SH-SY5Y (cell line): ENCODE data around the gene CYP2A6.
"Not testable (repeated sequence)": the region's sequence is repeated elsewhere in the genome, so short reads cannot be mapped to it uniquely, and the experiment has no call there.

Source experiments
- GATA2 ChIP-seq: IDR thresholded peaks from 2 replicates; pipeline ENCODE4 v1.6.1; 2011; ENCODE audit warnings: mild to moderate bottlenecking, low read depth, low read length
- GATA3 ChIP-seq: IDR thresholded peaks from 2 replicates; pipeline ENCODE4 v1.6.1; 2011; ENCODE audit warnings: low read depth, mild to moderate bottlenecking, low read length, moderate library complexity

CYP2A6 gene, protein sequence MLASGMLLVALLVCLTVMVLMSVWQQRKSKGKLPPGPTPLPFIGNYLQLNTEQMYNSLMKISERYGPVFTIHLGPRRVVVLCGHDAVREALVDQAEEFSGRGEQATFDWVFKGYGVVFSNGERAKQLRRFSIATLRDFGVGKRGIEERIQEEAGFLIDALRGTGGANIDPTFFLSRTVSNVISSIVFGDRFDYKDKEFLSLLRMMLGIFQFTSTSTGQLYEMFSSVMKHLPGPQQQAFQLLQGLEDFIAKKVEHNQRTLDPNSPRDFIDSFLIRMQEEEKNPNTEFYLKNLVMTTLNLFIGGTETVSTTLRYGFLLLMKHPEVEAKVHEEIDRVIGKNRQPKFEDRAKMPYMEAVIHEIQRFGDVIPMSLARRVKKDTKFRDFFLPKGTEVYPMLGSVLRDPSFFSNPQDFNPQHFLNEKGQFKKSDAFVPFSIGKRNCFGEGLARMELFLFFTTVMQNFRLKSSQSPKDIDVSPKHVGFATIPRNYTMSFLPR

DNA sequence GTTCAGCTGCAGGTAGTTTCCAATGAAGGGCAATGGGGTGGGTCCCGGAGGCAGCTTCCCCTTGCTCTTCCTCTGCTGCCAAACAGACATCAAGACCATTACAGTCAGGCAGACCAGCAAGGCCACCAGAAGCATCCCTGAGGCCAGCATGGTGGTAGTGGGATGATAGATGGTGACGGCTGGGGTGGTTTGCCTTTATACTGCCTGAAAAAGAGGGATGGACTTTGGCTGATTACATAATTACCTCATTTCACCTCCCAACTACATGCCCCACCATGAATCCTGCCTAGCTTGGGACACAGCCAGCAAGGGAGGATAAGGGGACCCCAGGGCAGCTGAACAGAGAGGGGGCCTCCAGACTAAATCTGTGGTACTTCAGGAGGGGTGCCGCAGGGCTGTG lies at the start of gene CYP2A6:
TSS of gene CYP2A6 (minus strand) at position 171 of the 400 bp plus-strand sequence. CDS start at position 150, 21 bp downstream.
- not testable (repeated sequence) for TF ChIP-seq GATA2, GATA3

GRCh38 chr19:40896418-40896796 lies 46.2 kb upstream of the CYP2A6 start:
- TF ChIP-seq GATA3: no peak
- no peak for TF ChIP-seq GATA2

GRCh38 chr19:40893112-40893511 lies 42.9 kb upstream of the CYP2A6 start:
- no peak for TF ChIP-seq GATA2
- TF ChIP-seq GATA3: no peak

- TF ChIP-seq GATA3 (no peak), GATA2 (no peak)
Observed at GRCh38 chr19:40889366-40889765, 39.1 kb upstream of the CYP2A6 start.

DNA sequence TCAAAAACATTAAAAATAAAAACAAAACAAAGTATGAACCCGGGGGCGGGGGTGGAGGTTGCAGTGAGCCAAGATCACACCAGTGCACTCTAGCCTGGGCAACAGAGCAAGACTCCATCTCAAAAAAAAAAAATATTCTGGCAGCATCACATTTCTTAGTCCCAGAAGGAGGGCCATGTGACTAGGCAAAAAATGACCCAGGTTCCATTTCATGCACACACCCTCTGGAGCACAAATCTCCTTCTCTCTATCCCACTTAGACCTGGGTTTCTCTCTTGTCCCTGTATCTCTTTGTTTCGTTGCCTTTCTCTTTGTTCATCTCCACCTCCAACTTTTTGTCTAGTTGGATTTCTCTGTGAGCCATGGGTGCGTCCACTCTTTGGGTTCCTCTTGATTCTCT lies 37.9 kb upstream of the CYP2A6 start:
- TF ChIP-seq GATA3: no peak
- no peak for TF ChIP-seq GATA2

DNA sequence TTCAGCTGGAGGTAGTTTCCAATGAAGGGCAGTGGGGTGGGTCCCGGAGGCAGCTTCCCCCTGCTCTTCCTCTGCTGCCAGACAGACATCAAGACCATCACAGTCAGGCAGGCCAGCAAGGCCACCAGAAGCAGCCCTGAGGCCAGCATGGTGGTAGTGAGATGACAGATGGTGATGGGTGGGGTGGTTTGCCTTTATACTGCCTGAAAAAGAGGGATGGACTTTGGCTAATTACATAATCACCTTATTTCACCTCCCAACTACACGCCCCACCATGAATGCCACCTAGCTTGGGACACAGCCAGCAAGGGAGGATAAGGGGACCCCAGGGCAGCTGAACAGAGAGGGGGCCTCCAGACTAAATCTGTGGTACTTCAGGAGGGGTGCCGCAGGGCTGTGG lies 31.8 kb upstream of the CYP2A6 start, which contains the start of gene CYP2A7:
TSS of gene CYP2A7 (minus strand) at position 170 of the 400 bp plus-strand sequence. CDS start at position 149, 21 bp downstream.
- TF ChIP-seq GATA2, GATA3: not testable (repeated sequence)

- TF ChIP-seq GATA3 (no peak), GATA2 (no peak)
Observed at GRCh38 chr19:40872209-40872608, 22.0 kb upstream of the CYP2A6 start.

DNA sequence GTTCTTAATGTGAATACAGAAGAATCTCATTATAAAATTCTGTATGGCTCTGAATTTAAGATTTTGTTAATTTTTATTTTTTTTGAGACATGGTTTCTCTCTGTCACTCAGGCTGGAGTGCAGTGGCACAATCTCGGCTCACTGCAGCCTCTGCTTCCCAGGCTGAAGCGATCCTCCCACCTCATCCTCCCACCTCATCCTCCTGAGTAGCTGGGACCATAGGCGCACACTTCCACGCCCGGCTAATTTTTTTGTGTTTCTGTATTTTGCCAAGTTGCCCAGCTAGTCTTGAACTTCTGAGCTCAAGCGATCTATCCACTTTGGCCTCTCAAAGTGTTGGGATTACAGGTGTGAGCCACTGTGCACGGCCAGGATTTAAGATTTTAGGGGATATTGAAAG lies 17.5 kb upstream of the CYP2A6 start:
- TF ChIP-seq GATA2 (no peak), GATA3 (no peak)

DNA sequence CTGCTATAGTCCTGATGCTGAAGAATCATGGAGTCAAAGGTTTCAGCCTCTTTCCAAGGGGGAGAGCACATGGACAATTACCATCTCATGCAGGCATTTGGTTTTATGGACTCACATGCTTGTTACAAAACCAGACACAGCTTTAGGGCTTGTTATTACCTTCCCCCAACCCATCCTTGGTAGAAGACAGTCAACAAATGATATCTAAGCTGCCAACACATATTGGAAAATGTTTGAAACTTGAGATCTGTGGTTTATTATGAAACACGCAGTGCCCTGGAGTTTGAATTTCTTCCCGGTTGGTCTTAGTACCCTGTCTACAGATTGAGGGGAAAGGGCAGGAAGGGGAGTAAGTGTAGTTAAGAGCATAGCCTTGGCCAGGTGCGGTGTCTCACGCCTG lies 12.5 kb upstream of the CYP2A6 start:
- TF ChIP-seq GATA3 (no peak), GATA2 (no peak)

DNA sequence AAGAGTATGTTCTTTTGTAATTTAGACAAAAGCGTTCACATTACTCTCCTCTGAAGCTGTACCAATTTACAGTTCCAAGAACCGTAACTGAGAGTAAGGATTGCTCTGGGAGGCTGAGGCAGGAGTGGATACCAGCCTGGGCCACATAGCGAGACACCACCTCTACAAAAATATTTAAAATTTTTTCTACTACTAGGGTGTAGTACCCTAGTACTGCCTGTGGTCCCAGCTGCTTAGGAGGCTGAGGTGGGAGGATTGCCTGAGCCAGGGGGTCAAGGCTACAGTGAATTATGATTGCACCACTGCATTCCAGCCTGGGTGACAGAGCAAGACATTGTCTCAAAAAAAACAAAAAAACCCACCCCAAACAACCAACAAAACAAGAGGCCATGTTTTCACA lies 12.1 kb upstream of the CYP2A6 start:
- no peak for TF ChIP-seq GATA2
- TF ChIP-seq GATA3: no peak

GRCh38 chr19:40858109-40858508 lies 7.9 kb upstream of the CYP2A6 start:
- TF ChIP-seq GATA3 (no peak), GATA2 (no peak)

DNA sequence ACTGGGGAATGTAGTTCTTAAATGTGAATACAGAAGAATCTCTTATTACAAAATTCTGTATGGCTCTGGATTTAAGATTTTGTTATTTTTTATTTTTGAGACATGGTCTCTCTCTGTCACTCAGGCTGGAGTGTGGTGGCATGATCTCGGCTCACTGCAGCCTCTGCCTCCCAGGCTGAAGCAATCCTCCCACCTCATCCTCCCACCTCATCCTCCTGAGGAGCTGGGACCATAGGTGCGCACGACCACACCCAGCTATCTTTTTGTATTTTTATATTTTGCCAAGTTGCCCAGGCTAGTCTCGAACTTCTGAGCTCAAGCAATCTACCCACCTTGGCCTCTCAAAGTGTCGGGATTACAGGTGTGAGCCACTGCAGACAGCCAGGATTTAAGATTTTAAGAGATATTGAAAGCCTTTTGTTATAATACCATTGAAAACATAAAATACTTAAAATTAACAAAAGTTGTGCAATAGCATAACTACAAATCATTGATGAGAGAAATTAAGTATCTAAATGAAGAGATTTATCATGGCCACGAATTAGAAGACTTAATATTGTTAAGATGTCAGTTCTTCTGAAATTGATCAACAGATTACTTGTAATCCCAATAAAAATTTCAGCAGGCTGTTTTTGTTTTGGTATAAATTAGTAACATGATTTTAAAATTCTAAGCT lies 13.4 kb downstream of the CYP2A6 start:
- TF ChIP-seq GATA3 (no peak), GATA2 (no peak)

DNA sequence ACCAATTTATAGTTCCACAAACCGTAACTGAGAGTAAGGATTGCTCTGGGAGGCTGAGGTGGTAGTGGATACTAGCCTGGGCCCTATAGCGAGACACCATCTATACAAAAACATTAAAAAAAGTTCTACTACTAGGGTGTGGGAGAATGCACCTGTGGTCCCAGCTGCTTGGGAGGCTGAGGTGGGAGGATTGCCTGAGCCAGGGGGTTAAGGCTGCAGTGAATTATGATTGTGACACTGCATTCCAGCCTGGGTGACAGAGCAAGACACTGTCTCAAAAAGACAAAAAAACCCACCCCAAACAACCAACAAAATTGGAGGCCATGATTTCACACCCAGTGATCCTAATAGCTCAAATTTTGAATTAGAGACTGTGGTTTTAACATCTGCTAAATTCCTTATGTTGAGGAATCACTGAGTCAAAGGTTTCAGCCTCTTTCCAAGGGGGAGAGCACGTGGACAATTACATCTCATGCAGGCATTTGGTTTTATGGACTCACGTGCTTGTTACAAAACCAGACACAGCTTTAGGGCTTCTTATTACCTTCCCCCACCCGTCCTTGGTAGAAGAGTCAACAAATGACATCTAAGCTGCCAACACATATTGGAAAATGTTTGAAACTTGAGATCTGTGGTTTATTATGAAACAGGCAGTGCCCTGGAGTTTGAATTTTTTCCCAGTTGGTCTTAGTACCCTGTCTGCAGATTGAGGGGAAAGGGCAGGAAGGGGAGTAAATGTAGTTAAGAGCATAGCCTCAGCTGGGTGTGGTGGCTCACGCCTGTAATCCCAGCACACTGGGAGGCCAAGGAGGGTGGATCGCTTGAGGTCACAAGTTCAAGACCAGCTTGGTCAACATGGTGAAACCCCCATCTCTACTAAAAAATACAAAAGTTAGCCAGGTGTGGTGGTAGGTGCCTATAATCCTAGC lies 18.5 kb downstream of the CYP2A6 start:
- TF ChIP-seq GATA3 (no peak), GATA2 (no peak)

DNA sequence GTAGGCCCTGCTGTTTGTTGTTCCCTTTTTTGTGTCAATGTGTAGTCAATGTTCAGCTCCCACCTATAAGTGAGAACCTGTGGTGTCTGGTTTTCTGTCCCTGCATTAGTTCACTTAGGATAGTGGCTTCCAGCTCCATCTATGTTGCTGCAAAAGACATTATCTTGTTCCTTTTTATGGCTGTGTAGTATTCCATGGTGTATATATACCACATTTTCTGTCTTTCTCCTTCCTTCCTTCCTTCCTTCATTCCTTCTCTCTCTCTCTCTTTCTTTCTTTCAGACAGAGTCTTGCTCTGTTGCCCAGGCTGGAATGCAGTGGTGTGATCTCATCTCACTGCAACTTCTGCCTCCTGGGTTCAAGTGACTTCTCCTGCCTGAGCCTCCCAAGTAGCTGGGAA lies 21.0 kb downstream of the CYP2A6 start:
- no peak for TF ChIP-seq GATA3
- no peak for TF ChIP-seq GATA2
